GM19240 (cell line): ENCODE measurements around the gene KEL.
A peak's percentile ranks its signal among the peaks of the same experiment; 100 is the strongest.
"Not testable (repeated sequence)": the region's sequence is repeated elsewhere in the genome, so short reads cannot be mapped to it uniquely, and the experiment has no call there.

Experiments
- DNase-seq: peaks from one replicate; pipeline ENCODE4 v3.0.0; 2011; ENCODE audit warnings: low spot score; ENCODE audit not compliant: insufficient read length

KEL gene, protein sequence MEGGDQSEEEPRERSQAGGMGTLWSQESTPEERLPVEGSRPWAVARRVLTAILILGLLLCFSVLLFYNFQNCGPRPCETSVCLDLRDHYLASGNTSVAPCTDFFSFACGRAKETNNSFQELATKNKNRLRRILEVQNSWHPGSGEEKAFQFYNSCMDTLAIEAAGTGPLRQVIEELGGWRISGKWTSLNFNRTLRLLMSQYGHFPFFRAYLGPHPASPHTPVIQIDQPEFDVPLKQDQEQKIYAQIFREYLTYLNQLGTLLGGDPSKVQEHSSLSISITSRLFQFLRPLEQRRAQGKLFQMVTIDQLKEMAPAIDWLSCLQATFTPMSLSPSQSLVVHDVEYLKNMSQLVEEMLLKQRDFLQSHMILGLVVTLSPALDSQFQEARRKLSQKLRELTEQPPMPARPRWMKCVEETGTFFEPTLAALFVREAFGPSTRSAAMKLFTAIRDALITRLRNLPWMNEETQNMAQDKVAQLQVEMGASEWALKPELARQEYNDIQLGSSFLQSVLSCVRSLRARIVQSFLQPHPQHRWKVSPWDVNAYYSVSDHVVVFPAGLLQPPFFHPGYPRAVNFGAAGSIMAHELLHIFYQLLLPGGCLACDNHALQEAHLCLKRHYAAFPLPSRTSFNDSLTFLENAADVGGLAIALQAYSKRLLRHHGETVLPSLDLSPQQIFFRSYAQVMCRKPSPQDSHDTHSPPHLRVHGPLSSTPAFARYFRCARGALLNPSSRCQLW

DNA sequence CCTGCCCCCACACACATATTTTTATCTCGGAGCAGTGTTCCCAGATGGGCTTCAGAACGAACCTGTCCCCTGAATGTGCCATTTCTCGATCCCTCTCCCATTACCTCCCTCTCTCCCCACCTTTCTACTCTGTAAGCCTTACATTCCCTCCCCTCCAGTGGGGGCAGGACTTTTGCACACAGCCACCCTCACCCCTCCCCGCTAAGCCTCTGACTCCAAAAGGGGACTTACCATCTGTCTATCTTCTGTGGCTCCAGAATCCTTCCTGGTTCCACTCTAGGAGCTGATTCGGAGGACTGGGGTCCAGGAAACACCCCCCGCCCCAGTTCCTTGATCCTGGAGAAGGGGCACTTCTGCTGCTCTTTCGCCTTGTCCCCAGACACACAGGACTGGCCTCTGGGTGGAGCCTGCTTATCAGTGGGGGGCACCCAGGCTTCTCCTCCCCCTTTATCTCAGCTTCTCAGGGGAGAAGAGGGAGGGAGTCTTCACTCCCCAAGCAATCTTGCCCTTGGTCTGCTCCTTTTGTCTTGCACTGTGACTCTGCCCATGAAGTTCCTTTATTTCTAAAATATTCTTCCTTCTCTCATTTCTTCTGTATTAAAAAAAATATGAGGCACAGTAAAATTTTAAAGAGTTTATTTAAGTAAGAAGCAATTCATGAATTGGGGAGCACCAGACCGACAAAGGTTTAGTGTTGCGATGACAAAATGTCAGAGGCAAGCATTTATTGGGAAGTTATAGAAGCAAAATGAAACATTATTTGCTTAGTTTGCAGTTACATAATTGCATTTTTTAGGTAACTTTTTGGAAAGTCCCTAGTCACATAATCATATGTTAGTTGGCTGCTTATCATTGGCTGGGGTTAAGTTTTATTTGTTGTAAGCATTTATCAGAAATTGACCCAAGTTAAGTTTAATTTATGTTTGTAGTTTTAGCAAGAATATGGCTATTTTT is at the start of gene KEL:
Gene KEL (minus strand): TSS at position 391 of the 954 bp plus-strand sequence. CDS start 157 bp downstream, at position 234.
- DNase-seq, result no peak

DNA sequence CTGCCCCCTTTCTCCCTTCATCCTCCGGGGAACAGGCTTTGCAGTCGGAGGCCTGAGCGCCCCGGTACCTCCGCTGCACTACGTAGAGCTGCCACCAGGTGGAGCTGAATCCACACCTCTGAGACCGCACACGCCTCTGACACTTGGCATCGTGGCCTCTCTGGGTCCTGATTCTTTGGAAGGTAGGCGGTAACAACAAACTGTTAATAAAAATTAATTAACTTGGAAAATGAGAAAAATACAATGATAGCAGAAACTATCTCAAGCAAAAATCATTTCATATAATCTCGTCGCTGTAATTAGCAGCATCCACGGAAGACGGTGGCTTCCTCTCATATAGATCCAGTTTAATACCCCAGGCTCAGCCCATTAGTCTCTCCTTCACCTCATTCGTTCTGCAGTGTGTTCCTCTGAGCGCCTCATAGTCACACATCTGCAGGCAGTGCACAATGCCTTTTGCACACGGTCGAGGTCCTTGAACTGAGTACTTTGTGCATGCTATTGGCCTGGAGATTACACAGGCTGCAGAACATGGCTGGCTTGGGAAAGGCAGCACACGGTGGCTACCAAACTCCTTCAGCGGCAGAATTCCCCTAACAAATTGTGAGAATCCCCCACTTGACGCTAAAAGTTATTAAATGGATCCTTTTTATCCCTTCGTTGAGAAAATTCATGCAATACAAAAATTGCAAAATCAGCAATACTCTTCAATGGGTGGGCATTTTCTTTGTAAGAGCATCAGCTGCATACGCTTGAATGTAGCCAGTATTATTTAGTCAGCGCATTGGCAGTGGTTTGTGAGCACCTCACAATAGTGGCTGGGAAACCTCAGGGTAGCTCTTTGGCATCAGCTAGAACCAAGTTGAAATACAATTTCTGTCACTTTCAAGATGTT is 46.1 kb upstream of the KEL start:
- peak; percentile 9 for DNase-seq

DNA sequence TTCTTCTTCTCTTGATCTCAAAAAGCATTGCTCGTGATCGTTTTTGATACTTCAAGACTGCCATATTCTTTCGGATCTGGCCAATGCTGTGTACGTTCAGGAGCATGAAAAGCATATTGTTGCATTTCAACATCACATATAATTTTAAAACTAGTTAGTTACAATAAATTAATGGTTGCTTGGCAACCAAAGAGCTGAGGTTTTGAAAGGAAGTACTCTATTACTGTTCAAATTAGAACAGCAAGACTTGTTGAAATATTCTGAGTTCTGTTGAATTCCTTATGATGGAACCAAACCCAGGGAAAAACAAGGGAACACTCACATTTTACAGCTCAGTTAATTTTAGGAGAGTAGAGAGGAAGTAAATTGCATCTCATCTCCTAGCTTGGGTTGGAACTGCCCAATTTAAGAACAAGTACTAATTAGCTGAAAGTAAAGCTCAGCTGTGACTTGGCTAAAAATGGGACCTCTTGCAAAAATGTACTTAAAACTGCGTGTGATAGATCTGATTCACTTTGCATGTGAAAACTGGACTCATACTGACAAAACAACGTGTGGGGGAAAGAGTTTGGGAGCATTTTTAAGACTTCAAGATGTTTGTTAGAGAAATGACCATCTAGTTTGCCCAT is 43.6 kb upstream of the KEL start:
- DNase-seq, result no peak

DNA sequence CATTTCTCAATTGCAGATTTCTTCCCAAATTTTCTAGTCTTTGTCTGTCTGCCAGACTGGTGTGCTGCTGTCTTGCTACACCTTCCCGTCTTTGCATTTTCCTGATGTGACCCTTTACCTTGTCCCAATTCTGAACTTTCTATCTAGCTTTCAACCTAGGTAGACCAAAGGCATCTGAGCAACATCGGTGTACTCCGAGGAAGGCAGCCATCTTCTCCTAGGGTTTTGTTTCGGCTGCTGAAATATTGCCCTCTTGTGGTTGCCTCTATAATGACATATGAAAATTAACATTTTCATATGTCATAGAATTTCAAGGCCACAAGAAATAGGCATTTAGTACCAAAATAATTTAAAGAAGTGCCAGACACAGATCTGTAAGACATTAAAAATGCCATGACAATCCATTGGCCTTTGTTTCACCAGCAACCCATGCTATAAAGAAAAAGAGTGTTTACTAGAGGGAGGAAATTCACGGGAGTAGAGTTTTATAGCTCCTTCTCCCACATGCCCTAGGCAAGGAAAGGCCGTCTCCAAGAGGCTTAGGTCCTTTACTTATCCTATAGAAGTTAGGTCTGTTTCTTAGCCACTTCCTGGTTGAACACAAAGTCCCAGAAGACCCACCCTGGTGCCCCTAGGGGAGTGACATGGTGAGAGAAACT is 41.4 kb upstream of the KEL start:
- peak; percentile 47 for DNase-seq

DNA sequence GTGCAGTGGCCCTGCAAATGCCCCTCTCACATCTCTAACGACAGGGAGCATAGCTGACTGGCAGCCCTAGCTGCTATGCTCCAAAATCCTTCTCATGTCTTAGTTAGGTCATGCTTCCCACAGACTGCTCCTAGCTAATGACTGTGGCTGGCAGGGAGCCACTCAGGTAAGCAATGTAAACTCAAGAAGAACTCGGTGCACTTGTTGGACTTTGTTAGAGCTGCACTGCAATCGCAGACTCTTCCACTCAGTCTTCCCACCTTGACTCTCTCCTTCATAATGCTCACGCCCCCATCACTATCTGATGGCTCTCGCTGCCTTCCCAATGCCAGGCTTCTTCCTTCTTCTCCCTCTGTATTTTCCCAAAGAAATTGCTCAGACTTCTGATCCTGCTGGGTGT is 40.7 kb upstream of the KEL start:
- DNase-seq, result no peak

DNA sequence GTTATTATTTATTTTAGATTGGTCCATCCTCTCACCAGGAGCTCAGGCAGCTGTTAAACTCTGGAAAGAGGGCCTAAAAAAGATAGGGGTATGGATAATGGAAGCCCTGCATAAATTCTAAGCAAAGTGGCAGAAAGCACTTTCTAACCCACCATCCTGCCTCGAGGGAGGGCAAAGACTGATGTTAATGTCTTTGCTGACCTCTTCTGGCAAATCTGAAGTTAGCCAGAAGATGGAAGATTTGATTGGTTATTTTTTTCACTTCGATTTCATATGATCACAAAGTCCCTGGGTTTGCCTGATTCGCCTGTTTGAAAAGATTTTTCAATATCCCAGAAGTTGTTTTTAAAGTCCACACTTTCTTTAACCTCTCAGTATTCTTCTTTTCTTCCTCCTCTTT is 39.9 kb upstream of the KEL start:
- DNase-seq, result no peak

DNA sequence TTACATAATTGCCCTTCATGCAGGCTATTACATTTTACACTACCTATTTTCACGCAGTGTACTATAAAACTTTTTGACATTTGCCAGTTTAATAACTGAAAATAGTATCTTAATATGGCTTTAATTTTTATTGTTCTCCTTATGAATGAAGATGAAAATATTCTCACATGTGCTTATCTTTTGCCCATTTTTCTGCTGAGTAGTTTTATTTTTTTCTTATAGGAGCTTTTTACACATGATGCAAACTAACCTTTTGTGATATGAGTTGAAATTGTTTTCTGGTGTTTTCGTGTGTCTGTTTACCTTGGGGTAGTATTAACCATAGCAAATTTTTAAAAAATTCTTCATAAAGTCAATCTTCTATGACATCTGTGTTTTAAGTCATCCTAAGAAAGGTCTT is 38.5 kb upstream of the KEL start:
- DNase-seq, result no peak

DNA sequence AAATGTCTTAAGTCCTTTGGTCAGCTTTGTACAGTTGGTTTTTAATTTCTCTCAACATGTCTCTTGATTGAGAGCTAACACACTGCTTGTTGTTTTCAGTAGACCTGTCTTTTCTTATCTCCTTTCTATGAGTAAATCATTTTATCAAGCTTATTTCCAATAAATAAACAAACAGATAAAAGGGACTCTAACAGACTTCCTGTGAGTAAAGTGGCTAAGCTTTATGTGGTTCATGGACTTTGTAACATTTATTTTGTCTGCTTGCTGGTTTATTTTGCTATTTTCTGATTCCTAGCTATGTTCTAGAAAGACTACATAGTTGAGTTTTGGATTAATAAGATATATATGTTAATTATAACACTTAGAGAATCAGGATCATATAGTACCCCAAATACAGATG is 37.6 kb upstream of the KEL start:
- DNase-seq, result no peak

DNA sequence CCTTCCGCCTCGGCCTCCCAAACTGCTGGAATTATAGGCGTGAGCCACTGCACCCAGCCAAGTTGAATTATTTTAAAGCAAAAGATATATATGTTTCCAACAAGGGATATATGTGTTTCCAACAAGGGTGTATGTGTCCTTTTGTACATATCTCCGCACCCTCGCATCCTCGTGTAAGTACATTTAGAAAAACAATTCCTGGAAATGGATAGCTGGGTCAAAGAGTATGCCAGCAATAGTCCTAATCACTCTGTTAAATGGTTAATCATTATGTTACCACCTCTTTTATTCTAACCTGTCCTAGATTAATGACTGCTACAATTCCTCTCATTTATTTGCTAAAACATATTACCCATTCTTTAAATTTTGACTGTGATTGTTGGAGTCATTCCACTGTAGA is 36.8 kb upstream of the KEL start:
- no peak for DNase-seq

DNA sequence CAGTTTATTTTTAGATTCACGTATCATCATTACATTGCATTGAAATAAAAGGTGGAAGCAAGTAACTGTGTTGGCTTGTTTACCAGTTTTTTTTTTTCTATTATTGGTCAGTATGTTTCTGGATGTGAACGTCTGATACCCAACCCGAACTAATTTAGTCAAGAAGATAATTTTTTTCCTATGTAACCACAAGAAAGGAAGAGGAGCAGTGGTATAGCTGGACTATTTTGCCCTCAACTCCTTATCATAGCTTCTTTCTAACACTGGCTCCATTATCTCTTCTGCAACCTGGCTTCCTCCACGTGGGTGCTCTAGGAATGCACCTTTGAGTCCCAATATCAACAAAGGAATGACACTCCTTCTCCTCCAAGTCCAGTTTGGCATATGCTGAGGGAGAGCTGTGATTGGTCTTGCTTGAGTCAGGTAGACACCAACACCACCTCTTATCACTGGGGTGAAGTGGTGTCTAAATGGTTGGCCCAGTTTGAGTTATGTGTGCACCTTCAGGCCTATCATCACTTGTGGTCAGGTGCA is 35.4 kb upstream of the KEL start:
- no peak for DNase-seq

DNA sequence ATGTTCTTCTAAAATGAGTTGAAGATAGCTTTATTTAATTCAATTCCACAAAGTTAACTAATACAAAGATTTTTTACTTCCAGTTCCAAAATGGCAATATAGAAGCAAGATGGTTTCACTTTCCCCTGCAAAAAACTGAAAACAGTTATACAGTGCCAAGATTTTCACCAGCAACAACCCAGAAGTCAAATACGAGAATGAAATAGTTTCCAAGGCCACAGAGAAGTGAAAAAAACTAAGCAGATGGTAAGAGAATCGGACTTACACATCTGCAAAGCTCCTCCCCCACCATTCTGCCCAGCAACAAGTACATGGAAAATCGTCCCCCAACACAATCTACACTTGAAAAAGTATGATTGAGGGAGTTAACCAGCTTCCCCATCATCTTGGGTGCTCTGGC is 30.3 kb upstream of the KEL start:
- DNase-seq, result no peak

DNA sequence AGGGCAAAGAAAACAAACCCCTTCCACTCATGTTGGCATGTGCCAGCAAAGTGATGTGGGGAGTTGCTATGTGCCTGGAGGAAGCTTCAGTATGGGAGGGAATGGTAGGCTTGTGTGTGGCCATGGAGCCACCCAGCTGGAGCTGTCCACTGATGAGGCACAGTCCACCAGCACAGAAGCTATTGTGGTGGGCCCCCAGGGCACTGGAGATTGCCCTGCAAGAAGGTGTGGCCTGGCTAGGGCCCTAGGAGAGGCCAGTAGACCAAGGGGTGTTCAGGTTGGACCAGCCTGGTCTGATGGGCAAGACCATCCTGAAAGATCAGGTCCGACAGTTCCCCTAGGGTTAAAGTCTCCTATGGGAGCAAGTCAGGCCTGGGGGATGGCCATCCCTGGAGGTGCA is 22.1 kb upstream of the KEL start:
- no peak for DNase-seq

DNA sequence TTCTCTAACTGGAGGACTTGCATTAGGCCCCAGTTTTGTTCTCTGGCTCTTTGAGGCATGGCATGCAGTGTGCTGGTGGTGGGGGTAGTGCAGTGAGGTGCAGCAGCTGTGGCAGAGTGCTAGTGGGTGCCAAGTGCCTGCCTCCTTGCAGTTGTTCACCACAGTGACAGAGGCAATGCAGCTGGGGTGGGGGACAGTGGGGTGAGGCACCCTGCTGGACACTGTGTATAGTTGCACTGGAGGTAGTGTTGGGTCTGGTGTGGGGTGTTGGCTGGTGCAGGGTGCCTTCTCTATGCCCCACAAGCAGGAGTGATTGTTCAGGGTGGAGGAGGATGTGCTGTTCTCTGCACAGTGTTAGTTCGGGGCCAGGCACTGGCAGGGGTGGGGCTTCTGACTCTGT is 21.7 kb upstream of the KEL start:
- no peak for DNase-seq

DNA sequence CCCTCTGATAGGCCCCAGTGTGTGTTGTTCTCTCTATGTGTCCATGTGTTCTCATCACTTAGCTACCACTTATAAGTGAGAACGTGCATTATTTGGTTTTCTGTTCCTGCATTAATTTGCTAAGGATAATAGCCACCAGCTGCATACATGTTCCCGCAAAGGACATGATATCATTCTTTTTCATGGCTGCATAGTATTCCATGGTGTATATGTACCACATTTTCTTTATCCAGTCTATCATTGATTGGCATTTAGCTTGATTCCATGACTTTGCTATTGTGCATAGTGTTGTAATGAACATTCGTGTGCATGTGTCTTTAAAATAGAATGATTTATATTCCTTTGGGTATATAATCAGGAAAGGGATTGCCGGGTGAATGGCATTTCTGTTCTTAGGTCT is 16.2 kb upstream of the KEL start:
- not testable (repeated sequence) for DNase-seq

DNA sequence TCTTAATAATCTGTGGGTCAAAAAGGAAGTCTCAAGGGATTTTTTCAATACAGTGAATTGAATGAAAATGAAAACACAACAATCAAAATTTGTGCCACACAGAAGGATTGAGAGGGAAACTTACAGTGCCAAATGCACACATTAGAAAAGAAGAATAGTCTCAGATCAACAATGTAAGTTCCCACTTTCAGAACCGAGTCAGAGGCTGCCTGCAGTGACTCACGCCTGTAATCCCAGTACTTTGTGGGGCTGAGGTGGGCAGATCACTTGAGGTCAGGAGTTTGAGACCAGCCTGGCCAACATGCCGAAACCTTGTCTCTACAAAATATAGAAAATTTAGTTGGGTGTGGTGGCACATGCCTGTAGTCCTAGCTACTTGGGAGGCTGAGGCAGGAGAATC is 12.5 kb upstream of the KEL start:
- no peak for DNase-seq

DNA sequence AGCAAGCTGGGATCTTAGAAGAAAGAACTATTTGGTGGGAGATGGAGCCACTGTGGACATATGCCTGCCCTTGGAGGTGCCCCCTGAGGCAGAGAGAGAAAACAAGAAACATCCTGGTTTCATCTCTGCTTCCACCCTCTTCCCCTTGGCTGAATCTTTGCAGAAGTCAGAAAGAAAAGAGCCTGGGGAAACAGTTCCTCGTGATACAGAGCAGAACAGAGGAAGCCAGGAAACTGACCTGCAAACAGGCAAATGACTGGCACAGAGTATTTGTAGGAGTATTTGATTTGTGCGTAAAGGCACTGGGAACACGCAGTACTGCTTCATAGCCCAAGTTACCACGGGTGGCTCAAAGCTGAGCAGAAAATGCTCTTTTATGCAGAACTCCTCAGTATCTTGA is 7.0 kb upstream of the KEL start:
- DNase-seq, result no peak

DNA sequence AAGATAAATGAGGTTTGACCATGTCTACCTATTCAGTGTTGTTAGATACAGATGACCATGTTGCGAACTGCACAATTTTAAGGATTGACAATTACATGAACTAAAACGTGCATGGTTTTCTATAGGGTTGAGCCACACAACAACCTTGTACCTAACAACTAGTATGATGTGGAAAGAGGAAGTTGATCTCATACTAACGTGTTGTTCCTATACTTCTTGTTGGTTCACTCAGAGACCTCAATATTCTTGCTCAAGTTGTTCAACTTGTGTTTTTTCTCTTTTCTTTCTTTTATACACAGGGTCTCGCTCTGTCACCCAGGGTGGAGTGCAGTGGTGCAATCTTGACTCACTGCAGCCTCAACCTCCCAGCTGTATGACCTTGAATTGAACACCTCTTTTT is 6.1 kb upstream of the KEL start:
- DNase-seq, result no peak

DNA sequence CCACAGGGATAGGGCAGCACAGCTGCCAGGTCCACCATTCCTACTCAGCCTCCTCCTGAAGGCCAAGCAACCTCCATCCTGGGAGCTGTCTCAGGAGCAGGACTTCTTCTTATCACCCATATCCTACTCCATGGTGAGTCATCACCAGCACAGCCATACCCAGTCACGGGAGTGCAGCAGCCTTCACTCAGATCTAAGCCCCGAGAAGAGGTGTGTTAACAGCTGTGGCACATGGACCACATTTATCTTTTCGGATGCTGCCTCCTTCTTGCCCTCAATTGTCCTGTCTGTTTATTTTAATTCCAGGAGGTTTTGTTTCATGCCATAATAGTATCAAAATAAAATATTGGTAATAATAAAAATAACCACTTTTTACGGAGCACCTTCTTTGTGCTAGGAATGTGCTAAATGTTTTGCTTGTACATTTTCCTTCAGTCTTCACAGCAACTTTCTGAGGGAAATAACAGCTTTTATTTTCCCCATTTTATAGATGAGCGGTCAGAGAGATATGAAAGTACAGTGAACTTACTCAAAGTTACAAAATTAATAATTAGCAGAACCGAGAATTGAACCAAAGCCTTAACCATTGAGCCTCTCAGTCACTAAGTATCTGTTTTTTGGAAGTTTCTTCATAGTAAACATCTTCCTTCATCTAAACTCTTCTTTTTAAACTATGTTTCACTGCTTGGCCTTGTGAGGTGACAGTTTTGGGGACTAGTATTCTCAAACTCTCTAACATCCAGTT is 2.5 kb upstream of the KEL start:
- no peak for DNase-seq

DNA sequence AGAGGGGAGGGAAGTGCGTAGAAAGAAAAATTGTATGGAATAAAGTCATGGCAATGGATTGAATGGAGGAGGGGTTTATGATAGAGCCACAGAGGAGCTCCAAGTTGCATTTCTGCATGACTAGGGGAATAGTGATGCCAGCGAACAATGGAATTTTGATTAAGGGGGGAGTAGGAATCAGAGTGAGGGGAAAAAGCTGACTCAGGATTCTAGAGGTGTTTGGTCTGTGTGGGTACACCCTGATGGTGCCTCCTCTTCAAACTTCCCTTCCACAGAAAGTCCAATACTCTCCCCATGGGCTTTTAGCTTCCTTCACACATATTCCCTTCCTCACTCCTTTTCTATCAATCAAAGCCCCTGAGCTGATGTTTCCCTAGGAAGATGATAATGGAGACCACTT is 1.8 kb upstream of the KEL start:
- DNase-seq, result no peak
